ENCODE measurements around the gene LTB4R2. TPM values are rescaled to one million over a fixed set of nuclear protein-coding genes. Genes with fewer than 3 reads are reported as not detected.
"Not testable (repeated sequence)": the region's sequence is repeated elsewhere in the genome, so short reads cannot be mapped to it uniquely, and the experiment has no call there.

LTB4R2 gene
- total RNA-seq, 4 donors from 2014 or later: 7.7 to 37.2 (median 12.2) TPM

DNA sequence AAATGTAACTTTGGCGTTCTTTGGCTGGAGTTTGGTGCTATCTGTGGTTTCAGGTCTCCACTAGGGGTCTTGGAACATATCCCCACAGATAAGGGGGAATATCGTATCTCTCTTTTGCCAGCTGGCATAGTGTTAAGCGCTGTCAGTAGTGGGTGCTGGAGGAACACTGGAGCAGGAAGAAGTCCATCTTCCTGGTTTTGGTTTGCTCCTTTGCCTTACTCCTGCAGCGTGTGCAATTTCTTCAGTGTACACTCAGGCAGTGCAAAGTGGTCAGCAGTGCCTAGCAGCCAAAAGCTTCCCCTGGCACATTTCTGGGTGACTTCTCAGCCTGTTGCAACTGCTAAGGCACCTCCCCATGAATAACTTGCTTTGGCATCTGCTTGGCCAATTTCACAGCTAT is 41.6 kb downstream of the LTB4R2 start:
- Histone ChIP-seq H3K9me3 (no peaks in the 10 kb centered on the region), H3K4me3 (no peak overlapping the region), H3K27me3 (no peaks in the 10 kb centered on the region), H3K36me3 (no peaks in the 10 kb centered on the region), H3K4me1 (peaks cover 0 to 17% (median 0%) of the 10 kb centered on the region in 4 donors), H3K27ac (no peak overlapping the region)
- no peak for TF ChIP-seq POLR2A (IDR thresholded peaks at IDR 0.05)
- TF ChIP-seq, protein P1, sequence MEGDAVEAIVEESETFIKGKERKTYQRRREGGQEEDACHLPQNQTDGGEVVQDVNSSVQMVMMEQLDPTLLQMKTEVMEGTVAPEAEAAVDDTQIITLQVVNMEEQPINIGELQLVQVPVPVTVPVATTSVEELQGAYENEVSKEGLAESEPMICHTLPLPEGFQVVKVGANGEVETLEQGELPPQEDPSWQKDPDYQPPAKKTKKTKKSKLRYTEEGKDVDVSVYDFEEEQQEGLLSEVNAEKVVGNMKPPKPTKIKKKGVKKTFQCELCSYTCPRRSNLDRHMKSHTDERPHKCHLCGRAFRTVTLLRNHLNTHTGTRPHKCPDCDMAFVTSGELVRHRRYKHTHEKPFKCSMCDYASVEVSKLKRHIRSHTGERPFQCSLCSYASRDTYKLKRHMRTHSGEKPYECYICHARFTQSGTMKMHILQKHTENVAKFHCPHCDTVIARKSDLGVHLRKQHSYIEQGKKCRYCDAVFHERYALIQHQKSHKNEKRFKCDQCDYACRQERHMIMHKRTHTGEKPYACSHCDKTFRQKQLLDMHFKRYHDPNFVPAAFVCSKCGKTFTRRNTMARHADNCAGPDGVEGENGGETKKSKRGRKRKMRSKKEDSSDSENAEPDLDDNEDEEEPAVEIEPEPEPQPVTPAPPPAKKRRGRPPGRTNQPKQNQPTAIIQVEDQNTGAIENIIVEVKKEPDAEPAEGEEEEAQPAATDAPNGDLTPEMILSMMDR (IDR thresholded peaks at IDR 0.05): no peak
- no peak for DNase-seq

DNA sequence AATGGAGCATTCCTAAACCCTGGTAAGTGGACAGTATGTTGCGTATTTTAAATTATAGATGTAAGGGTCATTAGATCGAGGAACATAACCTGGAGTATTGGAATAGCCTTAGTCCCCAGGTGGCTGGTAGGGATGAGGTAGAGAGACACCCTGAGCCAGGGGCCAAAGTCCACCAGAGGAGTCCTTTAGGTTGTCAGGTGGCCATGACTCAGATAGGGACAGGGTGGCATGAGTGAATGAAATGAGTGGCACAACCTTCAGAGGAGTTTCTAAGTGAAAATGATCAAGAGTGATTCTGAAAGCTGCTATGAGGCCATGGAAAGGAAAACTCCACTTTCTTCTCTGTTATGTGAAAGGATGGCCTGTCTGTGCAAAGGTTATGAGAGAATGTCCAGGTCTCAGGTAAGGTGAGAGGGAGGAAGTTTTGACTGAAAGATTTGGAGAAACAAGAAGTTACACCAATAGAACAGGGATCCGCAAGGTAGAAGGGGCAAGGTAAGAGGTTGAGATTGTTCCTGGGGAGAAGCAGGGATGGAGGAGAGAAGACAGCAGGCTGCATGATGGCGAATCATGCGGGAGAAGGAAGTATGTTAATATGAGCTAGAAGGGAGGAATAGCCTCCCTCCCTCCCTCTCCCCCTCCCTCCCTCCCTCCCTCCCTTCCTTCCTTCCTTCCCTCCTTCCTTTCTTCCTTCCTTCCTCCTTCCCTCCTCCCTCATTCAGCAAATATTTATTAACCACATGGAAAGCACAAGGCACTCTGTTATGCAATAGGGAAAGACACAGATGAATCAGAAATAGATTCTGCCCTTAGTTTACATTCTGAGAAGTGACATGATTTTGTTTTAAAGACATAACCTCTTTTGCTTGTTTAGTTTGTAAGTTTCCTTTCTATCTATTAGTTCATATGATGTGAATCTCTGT is 43.9 kb downstream of the LTB4R2 start:
- no peaks in the 10 kb centered on the region for H3K9me3 ChIP-seq
- H3K27ac ChIP-seq: peak overlapping the region in 3 of 4 donors; percentile 43 to 81 (median 71)
- TF ChIP-seq, protein P1 (IDR thresholded peaks at IDR 0.05): no peak
- TF ChIP-seq POLR2A (IDR thresholded peaks at IDR 0.05): no peak
- H3K4me3 ChIP-seq: no peak overlapping the region
- peaks cover 0 to 8% (median 0%) of the 10 kb centered on the region in 4 donors for H3K4me1 ChIP-seq
- DNase-seq: peak in 2 of 3 donors; percentile 78 to 89
- H3K27me3 ChIP-seq: no peaks in the 10 kb centered on the region
- H3K36me3 ChIP-seq: no peaks in the 10 kb centered on the region

DNA sequence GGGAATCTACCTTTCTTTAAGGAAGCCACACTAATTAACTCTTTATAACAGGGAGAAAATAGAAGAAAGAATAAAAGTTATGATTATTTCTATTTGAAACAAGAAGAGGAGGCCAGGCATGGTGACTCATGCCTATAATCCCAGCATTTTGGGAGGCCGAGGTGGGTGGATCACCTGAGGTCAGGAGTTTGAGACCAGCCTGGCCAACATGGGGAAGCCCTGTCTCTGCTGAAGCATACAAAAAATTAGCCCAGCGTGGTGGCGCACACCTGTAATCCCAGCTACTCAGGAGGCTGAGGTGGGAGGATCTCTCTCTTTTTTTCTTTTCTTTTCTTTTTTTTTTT is 44.5 kb downstream of the LTB4R2 start:
- not testable (repeated sequence) for H3K27me3 ChIP-seq, H3K36me3 ChIP-seq, H3K4me1 ChIP-seq, DNase-seq, H3K9me3 ChIP-seq, H3K4me3 ChIP-seq
- peak overlapping the region in 3 of 4 donors; percentile 24 to 81 (median 71) for H3K27ac ChIP-seq

DNA sequence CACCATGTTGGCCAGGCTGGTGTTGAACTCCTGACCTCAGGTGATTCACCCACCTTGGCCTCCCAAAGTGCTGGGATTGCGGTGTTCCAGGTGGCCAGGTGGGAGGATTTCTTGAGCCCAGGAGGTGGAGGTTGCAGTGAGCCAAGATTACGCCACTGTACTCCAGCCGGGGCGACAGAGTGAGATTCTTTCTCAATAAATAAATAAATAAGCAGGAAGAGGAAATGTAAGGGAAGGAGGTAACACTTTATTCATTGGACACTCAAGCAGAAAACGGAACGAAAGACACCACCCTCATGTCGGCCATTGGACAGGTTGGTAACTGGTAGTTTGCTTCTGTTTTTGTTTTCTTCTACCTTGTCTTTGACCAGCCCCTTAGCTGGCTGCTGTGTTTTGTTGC is 45.1 kb downstream of the LTB4R2 start:
- Histone ChIP-seq H3K36me3 (no peaks in the 10 kb centered on the region), H3K27ac (no peak overlapping the region), H3K4me3 (no peak overlapping the region), H3K4me1 (peaks cover 0 to 8% (median 0%) of the 10 kb centered on the region in 4 donors), H3K9me3 (no peaks in the 10 kb centered on the region), H3K27me3 (no peaks in the 10 kb centered on the region)
- DNase-seq: no peak
- TF ChIP-seq POLR2A (IDR thresholded peaks at IDR 0.05): no peak
- TF ChIP-seq, protein P1 (IDR thresholded peaks at IDR 0.05): no peak

DNA sequence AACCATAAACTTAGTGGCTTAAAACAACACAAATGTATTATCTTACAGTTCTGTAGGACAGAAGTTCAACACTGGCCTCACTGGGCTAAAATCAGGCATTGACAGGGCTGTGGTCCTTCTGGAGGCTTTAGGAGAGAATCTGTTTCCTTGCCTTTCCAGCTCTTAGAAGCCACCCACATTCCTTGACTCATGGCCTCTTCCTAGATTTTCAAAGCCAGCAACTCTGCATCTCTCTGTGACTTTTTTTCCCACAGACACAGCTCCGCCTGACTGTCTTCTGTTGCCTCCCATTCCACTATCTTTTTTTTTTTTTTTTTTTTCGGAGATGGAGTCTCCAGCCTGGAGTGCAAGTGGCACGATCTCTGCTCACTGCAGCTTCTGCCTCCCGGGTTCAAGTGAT is 46.3 kb downstream of the LTB4R2 start:
- Histone ChIP-seq H3K4me3 (no peak overlapping the region), H3K27me3 (no peaks in the 10 kb centered on the region), H3K9me3 (no peaks in the 10 kb centered on the region), H3K36me3 (no peaks in the 10 kb centered on the region), H3K27ac (no peak overlapping the region), H3K4me1 (peaks cover 0 to 8% (median 0%) of the 10 kb centered on the region in 4 donors)
- TF ChIP-seq POLR2A (IDR thresholded peaks at IDR 0.05): no peak
- TF ChIP-seq, protein P1 (IDR thresholded peaks at IDR 0.05): no peak
- no peak for DNase-seq

DNA sequence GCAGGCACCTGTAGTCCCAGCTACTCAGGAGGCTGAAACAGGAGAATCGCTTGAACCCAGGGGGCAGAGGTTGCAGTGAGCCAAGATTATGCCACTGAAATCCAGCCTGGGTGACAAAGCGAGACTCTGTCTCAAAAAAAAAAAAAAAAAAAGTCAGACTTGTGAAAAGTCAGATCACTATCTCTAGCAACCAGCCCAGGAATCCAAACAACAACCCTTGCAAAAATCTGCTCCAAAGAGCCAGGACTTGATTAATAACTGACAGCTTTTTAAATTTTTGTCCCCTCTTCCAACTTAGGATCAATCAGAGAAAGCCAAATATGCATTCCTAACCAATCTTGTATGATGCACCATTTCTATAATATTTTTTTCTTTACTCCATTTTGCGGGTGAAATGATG is 50.3 kb downstream of the LTB4R2 start:
- H3K27ac ChIP-seq: no peak overlapping the region
- no peaks in the 10 kb centered on the region for H3K27me3 ChIP-seq
- no peaks in the 10 kb centered on the region for H3K9me3 ChIP-seq
- no peak for TF ChIP-seq POLR2A (IDR thresholded peaks at IDR 0.05)
- TF ChIP-seq, protein P1 (IDR thresholded peaks at IDR 0.05): no peak
- peaks cover 0 to 4% (median 0%) of the 10 kb centered on the region in 4 donors for H3K4me1 ChIP-seq
- no peaks in the 10 kb centered on the region for H3K36me3 ChIP-seq
- DNase-seq: no peak
- H3K4me3 ChIP-seq: no peak overlapping the region
